IMR-90 (cell line): ENCODE data around the gene SDHA. TPM values are rescaled to one million over a fixed set of nuclear protein-coding genes. Genes with fewer than 3 reads are reported as not detected.

ENCODE experiments used
- ATAC-seq: fragments of 200-7000 bp; cut with Tn5 transposase; 2 replicates; pipeline ENCODE4 v1.9.1; 2020; ENCODE audit warnings: low read depth, mild to moderate bottlenecking, moderate library complexity
- BruUV-seq: library from RNA; stranded (reverse); fragments of 400-500 nt; replicated peaks from 2 replicates; lab custom pipeline; 2021; lab: Mats Ljungman, UMichigan
- CTCF ChIA-PET: fragments of 300-600 bp; formaldehyde crosslinking; extraction: SDS; loops from one replicate; lab custom pipeline; 2021; ENCODE audit warnings: antibody characterized with exemption; lab: Yijun Ruan, JAX
- POLR2A ChIA-PET: fragments of 300-600 bp; sonication (Branson Sonifier 250); formaldehyde crosslinking; loops from one replicate; lab custom pipeline; 2022; ENCODE audit warnings: antibody characterized with exemption; ENCODE audit not compliant: unreplicated experiment; lab: Charles Lee
- DNase-seq: peaks from one replicate; pipeline ENCODE4 v3.0.0; 2013
- H2AFZ ChIP-seq: replicated peaks from 2 replicates; pipeline ENCODE3; 2013; ENCODE audit warnings: low read length, mild to moderate bottlenecking; ENCODE audit not compliant: poor library complexity
- H2AK5ac ChIP-seq: 2 replicates; pipeline ENCODE4 v1.6.1; 2013; ENCODE audit warnings: low read depth, low read length, inconsistent platforms
- H2AK9ac ChIP-seq: replicated peaks from 2 replicates; pipeline ENCODE3; 2013; ENCODE audit warnings: mild to moderate bottlenecking, low read depth, low read length, moderate library complexity; ENCODE audit not compliant: poor library complexity
- H2BK120ac ChIP-seq: 2 replicates; pipeline ENCODE4 v1.6.1; 2013; ENCODE audit warnings: low read depth, low read length, inconsistent platforms
- H2BK15ac ChIP-seq: 3 replicates; pipeline ENCODE4 v1.6.1; 2013; ENCODE audit warnings: low read depth, low read length, inconsistent platforms
- H2BK20ac ChIP-seq: 2 replicates; pipeline ENCODE4 v1.6.1; 2013; ENCODE audit warnings: low read depth, mild to moderate bottlenecking, inconsistent platforms, low read length, moderate library complexity
- H2BK5ac ChIP-seq: 2 replicates; pipeline ENCODE4 v1.6.1; 2013; ENCODE audit warnings: mild to moderate bottlenecking, low read depth, low read length, inconsistent platforms; ENCODE audit not compliant: poor library complexity, severe bottlenecking
- H3K14ac ChIP-seq: replicated peaks from 2 replicates; pipeline ENCODE4 v1.6.1; 2013; ENCODE audit warnings: low read depth, low read length, inconsistent platforms
- H3K18ac ChIP-seq: 2 replicates; pipeline ENCODE4 v1.6.1; 2013; ENCODE audit warnings: low read depth, low read length, control low read depth
- H3K23ac ChIP-seq: 2 replicates; pipeline ENCODE4 v1.6.1; 2013; ENCODE audit warnings: low read depth, low read length, inconsistent platforms
- H3K27ac ChIP-seq: 2 replicates; pipeline ENCODE4 v1.5.1; 2013; ENCODE audit warnings: mild to moderate bottlenecking, control low read depth, low read length; ENCODE audit not compliant: insufficient read depth
- H3K27me3 ChIP-seq: 2 replicates; pipeline ENCODE4 v1.6.1; 2013; ENCODE audit warnings: low read length; ENCODE audit not compliant: control insufficient read depth, insufficient read depth
- H3K36me3 ChIP-seq: 2 replicates; pipeline ENCODE4 v1.6.1; 2013; ENCODE audit warnings: low read length, mixed read lengths; ENCODE audit not compliant: control insufficient read depth, insufficient read depth
- H3K4ac ChIP-seq: 2 replicates; pipeline ENCODE4 v1.6.1; 2013; ENCODE audit warnings: low read depth, low read length, inconsistent platforms
- H3K4me1 ChIP-seq: 2 replicates; pipeline ENCODE4 v1.6.1; 2013; ENCODE audit warnings: low read length, mixed read lengths; ENCODE audit not compliant: control insufficient read depth, insufficient read depth
- H3K4me2 ChIP-seq: 2 replicates; pipeline ENCODE4 v1.6.1; 2013; ENCODE audit warnings: low read depth, mild to moderate bottlenecking, control low read depth, low read length, moderate library complexity
- H3K4me3 ChIP-seq: 2 replicates; pipeline ENCODE4 v1.5.1; 2013; ENCODE audit warnings: low read depth, mild to moderate bottlenecking, control low read depth, low read length, moderate library complexity; ENCODE audit not compliant: insufficient read depth
- H3K56ac ChIP-seq: 2 replicates; pipeline ENCODE4 v1.6.1; 2013; ENCODE audit warnings: low read length, inconsistent platforms; ENCODE audit not compliant: insufficient read depth; ENCODE audit errors: extremely low read depth
- H3K79me1 ChIP-seq, 2 experiments: 2 replicates each; pipeline ENCODE4 v1.6.1; 2013; ENCODE audit warnings: low read length in 2 of 2, inconsistent platforms in 1 of 2, low read depth in 1 of 2
- H3K9ac ChIP-seq: 2 replicates; pipeline ENCODE4 v1.6.1; 2013; ENCODE audit warnings: low read depth, low read length, control low read depth
- H3K9me1 ChIP-seq: 2 replicates; pipeline ENCODE4 v1.6.1; 2013; ENCODE audit warnings: low read length, inconsistent platforms; ENCODE audit not compliant: insufficient read depth
- H3K9me3 ChIP-seq: 2 replicates; pipeline ENCODE4 v1.6.1; 2013; ENCODE audit warnings: low read length; ENCODE audit not compliant: control insufficient read depth, insufficient read depth
- H4K20me1 ChIP-seq: 2 replicates; pipeline ENCODE4 v1.6.1; 2013; ENCODE audit warnings: low read length, inconsistent platforms; ENCODE audit not compliant: insufficient read depth
- H4K5ac ChIP-seq: 2 replicates; pipeline ENCODE4 v1.6.1; 2013; ENCODE audit warnings: mild to moderate bottlenecking, low read depth, low read length, control low read depth
- H4K8ac ChIP-seq, 2 experiments: 2 replicates each; pipeline ENCODE4 v1.6.1; 2013; ENCODE audit warnings: low read depth in 2 of 2, low read length in 2 of 2, control low read depth in 1 of 2, inconsistent platforms in 1 of 2
- H4K91ac ChIP-seq: 2 replicates; pipeline ENCODE4 v1.6.1; 2013; ENCODE audit warnings: low read depth, low read length, inconsistent platforms; ENCODE audit not compliant: insufficient read depth
- CEBPB ChIP-seq: IDR thresholded peaks from 2 replicates; pipeline ENCODE4 v1.6.1; 2012; ENCODE audit warnings: low read depth, low read length, improper control_type of control experiment
- MAZ ChIP-seq: IDR thresholded peaks from 2 replicates; pipeline ENCODE4 v1.6.1; 2012; ENCODE audit warnings: low read depth, mild to moderate bottlenecking, low read length, improper control_type of control experiment, moderate library complexity, borderline replicate concordance
- dilution Hi-C: fragments of 300-500 bp; cut with HindIII; formaldehyde crosslinking; loops from one replicate; pipeline ENCODE4 v1.14.3; 2018; ENCODE audit warnings: low sequenced_read_pairs; ENCODE audit not compliant: unreplicated experiment
- in situ Hi-C: fragments of 300-500 bp; cut with MboI; formaldehyde crosslinking; loops from 3 replicates; pipeline ENCODE4 v1.14.3; 2019; ENCODE audit warnings: low sequenced_read_pairs, inconsistent platforms, mixed read lengths
- intact Hi-C: fragments of 100-400 bp; cut with micrococcal nuclease; formaldehyde crosslinking; loops from 2 replicates; pipeline ENCODE4 v1.10.0; 2022
- polyA plus RNA-seq, 3 experiments: library from polyadenylated mRNA; depleted of rRNA; stranded (reverse); fragments of >200 nt; gene quantifications; 2 replicates each; pipeline ENCODE4 v1.2.3, GENCODE V29; 2012; ENCODE audit warnings: low replicate concordance in 1 of 3
- total RNA-seq: library from RNA; depleted of rRNA; stranded (reverse); fragments of >200 nt; gene quantifications from 2 replicates; pipeline ENCODE4 v1.2.3, GENCODE V29; 2012

SDHA gene
- total and polyA plus RNA-seq, 2 of the 4 experiments (the other 2 are of a cell fraction) = 105 to 121 TPM

DNA sequence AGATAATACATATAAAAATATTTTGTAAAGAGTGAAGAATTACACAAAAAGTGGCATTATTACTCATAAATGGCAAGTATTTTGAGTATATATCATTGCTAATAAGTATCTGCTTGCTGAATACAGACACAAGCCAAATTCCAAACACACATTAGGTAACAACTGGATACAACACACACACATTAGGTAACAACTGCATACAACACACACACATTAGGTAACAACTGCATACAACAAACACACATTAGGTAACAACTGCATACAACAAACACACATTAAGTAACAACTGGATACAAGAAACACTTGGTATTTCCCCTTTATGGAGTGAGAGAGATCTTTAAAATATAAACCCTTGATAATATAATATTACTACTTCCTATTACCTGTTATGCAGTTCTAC, 13.7 kb upstream of the SDHA start:
- in situ Hi-C loops = no loop called here
- Histone ChIP-seq H3K9ac (no peak overlapping the region), H3K79me1 (peaks cover 25 to 31% of the 10 kb centered on the region in 2 experiments), H2AK5ac (no peak overlapping the region), H3K9me1 (peaks cover 6% of the 10 kb centered on the region; the same call in 1 of the 2 replicates), H3K4me1 (0 out of 2 replicates have a peak, but pooled peaks cover 2% of the 10 kb centered on the region), H3K4me3 (no peak overlapping the region), H3K27me3 (no peaks in the 10 kb centered on the region), H4K91ac (no peak overlapping the region), H3K4ac (no peak overlapping the region), H2BK120ac (no peak overlapping the region), H3K4me2 (no peak overlapping the region), H2AFZ (no peak overlapping the region), H3K23ac (no peak overlapping the region), H3K36me3 (peaks cover 16% of the 10 kb centered on the region), H2BK15ac (no peak overlapping the region), H4K20me1 (peaks cover 30% of the 10 kb centered on the region), H3K18ac (no peak overlapping the region), H4K5ac (no peak overlapping the region), H4K8ac (no peak overlapping the region), H3K56ac (no peak overlapping the region), H3K14ac (no peak overlapping the region), H2BK5ac (no peak overlapping the region), H3K27ac (no peak overlapping the region), H2BK20ac (no peak overlapping the region), H2AK9ac (no peak overlapping the region), H3K9me3 (no peaks in the 10 kb centered on the region)
- no TSS peak for BruUV-seq
- ChIA-PET POLR2A (no interaction called here), CTCF (no interaction called here)
- DNase-seq (no peak), ATAC-seq (no peak)
- dilution Hi-C loops = no loop called here
- intact Hi-C loops = no loop called here
- no peak for TF ChIP-seq MAZ
- no peak for TF ChIP-seq CEBPB
